Measurements from ENCODE around the gene ASCL3. TPM values are rescaled to one million over a fixed set of nuclear protein-coding genes. Genes with fewer than 3 reads are reported as not detected.
"Not testable (repeated sequence)": the region's sequence is repeated elsewhere in the genome, so short reads cannot be mapped to it uniquely, and the experiment has no call there.

The ASCL3 gene
- not detected for total RNA-seq

DNA sequence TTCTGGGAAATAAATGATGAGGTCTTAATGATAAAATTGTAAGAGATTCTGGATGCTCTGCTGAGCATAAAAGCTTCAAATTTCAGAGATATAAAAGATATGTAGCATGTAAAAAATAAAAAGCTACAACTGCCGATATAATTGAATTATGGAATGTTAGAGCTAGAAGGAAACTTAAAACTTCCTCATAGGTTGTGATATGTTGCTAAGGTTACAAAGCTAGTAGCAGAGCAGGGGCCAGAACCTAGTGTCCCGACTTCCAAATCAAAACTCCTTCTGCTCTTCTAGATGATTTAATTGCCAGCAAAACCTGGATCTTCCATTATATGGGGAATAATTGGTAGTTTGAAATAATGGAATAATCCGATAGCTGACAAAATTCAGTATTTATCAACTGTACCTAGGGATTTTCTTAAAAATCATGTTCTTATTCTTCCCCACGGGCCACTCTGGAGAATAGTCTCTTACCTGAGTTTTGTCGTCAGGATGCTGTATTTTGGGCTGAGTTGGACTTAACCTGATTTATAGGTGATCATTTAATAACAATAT, at the start of gene ASCL3:
Gene ASCL3 (minus strand): TSS at position 499 of the 549 bp plus-strand sequence. CDS start 4,855 bp downstream, outside the sequence.
- Mint-ChIP-seq H3K4me3 (no peak within 1 kb of the TSS), H3K9me3 (no peaks in the 10 kb centered on the region), H3K27me3 (peaks cover 23% of the 10 kb centered on the region), H3K36me3 (peaks cover 7% of the 10 kb centered on the region), H3K27ac (no peak within 1 kb of the TSS), H3K4me1 (no peaks in the 10 kb centered on the region)
- DNase-seq, result no peak
- ATAC-seq (ENCODE audit: low read depth), result no peak
- POLR2A ChIA-PET, result no interaction called here

DNA sequence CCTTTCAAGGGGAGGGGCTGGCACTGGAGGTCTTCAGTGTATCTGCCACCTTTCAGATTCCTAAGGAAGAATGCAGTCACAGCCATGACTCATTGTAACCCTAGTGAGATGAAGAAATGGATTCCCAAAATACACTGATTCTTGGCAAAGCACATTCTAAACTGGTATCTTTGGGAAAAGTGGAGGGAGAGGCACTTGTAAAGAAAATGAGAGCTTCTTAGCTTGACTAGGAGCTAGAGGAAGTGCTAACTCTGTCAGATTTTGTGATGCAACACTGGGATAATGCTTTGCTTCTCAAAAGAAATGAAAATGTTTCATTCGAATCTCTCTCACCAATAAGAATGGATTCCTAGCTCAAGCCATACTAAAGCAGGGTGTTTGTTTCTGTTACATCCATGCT, 46.6 kb upstream of the ASCL3 start:
- peaks cover 22% of the 10 kb centered on the region for H3K27me3 Mint-ChIP-seq
- H3K36me3 Mint-ChIP-seq, result no peaks in the 10 kb centered on the region
- H3K27ac Mint-ChIP-seq, result no peak overlapping the region
- H3K4me1 Mint-ChIP-seq, result peaks cover 7% of the 10 kb centered on the region
- POLR2A ChIA-PET, result no interaction called here
- H3K4me3 Mint-ChIP-seq, result no peak overlapping the region
- H3K9me3 Mint-ChIP-seq, result no peaks in the 10 kb centered on the region
- DNase-seq (no peak), ATAC-seq (ENCODE audit: low read depth) (no peak)

DNA sequence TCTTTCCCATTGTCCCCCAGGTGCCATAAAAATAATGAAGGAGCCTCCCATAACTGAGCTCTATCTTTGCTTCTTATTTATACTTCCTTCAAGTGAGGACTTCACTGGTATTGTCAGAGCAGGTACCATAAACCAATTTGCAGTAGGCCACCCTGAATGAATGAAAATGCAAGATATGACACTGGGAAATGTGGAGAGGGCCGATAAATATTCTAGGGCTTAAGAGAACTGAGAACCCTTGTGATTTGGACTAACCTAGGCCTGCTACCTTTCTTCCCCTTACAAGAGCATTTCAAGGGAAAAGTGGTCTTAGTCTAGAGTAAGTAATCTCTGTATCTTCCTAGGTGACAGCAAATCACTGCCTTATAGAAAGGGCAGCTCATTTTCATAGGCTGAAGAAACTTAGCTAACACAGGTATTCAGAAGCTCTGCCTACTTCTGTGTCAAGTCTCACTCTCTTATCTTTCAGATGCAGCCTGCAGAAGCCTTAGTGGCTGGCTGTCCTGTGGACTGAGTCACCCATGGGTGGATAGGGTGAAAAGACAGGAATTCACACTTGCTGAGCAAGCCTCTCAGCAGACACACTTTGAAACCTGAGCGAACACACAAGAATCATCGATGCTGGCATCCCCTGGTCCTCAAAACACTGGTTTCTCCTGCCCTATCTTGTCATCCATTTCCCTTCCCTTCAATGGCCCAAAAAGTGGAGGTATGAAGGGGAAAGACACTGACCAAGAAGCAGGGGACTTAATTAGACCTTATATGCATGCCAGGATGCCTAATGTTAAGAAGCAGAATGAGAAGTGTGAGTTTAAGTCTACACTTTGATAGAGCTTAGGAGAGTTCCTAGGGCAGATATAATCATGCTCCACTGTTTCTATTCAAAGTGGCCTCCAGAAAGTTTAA, 45.8 kb upstream of the ASCL3 start:
- Mint-ChIP-seq H3K9me3 (no peaks in the 10 kb centered on the region), H3K27me3 (peaks cover 22% of the 10 kb centered on the region)
- POLR2A ChIA-PET, result no interaction called here

DNA sequence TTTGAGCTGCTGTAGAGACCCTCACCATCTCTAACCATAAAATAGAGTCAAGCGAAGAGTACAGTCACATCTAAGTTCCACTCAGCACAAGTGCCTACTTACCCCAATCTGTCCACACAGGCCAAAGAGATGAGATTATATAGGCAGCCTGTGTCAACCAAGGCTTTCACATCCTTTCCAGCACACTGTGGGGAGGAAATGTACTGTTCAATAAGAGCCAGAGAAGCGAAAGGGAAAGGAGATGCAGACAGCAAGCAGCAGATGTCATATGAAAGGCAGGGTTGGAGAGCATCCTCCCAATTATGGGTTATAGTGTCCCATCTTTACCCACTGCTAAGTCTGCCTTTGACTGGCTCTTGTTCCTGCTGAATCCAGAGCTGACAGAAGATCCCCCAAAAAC, 44.6 kb upstream of the ASCL3 start:
- no peak overlapping the region for H3K27ac Mint-ChIP-seq
- no peak for DNase-seq
- peak; percentile 86 for ATAC-seq (ENCODE audit: low read depth)

More for the DNA sequence above, 45.8 kb upstream of the ASCL3 start:
- Mint-ChIP-seq H3K4me1 (peaks cover 7% of the 10 kb centered on the region), H3K4me3 (no peak overlapping the region), H3K36me3 (no peaks in the 10 kb centered on the region), H3K27ac (no peak overlapping the region)
- ATAC-seq (ENCODE audit: low read depth) (no peak), DNase-seq (no peak)

GRCh38 chr11:8986772-8987171, 44.0 kb upstream of the ASCL3 start:
- POLR2A ChIA-PET; ATAC-seq (ENCODE audit: low read depth); H3K9me3 Mint-ChIP-seq; DNase-seq; H3K36me3 Mint-ChIP-seq; H3K27ac Mint-ChIP-seq; H3K4me3 Mint-ChIP-seq; H3K4me1 Mint-ChIP-seq: not testable (repeated sequence)
- H3K27me3 Mint-ChIP-seq, result peaks cover 16% of the 10 kb centered on the region

More for the DNA sequence above, 44.6 kb upstream of the ASCL3 start:
- peaks cover 7% of the 10 kb centered on the region for H3K4me1 Mint-ChIP-seq
- POLR2A ChIA-PET, result no interaction called here
- no peaks in the 10 kb centered on the region for H3K9me3 Mint-ChIP-seq
- no peak overlapping the region for H3K4me3 Mint-ChIP-seq
- no peaks in the 10 kb centered on the region for H3K36me3 Mint-ChIP-seq
- peaks cover 22% of the 10 kb centered on the region for H3K27me3 Mint-ChIP-seq

- no peaks in the 10 kb centered on the region for H3K9me3 Mint-ChIP-seq
- peaks cover 7% of the 10 kb centered on the region for H3K4me1 Mint-ChIP-seq
- H3K27ac Mint-ChIP-seq, result no peak overlapping the region
- no peak overlapping the region for H3K4me3 Mint-ChIP-seq
- H3K27me3 Mint-ChIP-seq, result peaks cover 13% of the 10 kb centered on the region
- ATAC-seq (ENCODE audit: low read depth) (no peak), DNase-seq (no peak)
- POLR2A ChIA-PET, result interaction anchor here (0.6 kb wide), 1 partner anchor 207 kb away, joined by 5 read pairs; no protein-coding TSS in a partner anchor
- H3K36me3 Mint-ChIP-seq, result no peaks in the 10 kb centered on the region
Measured at GRCh38 chr11:8985462-8985861, 42.6 kb upstream of the ASCL3 start.

- POLR2A ChIA-PET, result no interaction called here
- H3K4me3 Mint-ChIP-seq, result no peak overlapping the region
- no peaks in the 10 kb centered on the region for H3K9me3 Mint-ChIP-seq
- peaks cover 7% of the 10 kb centered on the region for H3K4me1 Mint-ChIP-seq
- H3K36me3 Mint-ChIP-seq, result no peaks in the 10 kb centered on the region
- peaks cover 7% of the 10 kb centered on the region for H3K27me3 Mint-ChIP-seq
- DNase-seq (no peak), ATAC-seq (ENCODE audit: low read depth) (no peak)
- H3K27ac Mint-ChIP-seq, result no peak overlapping the region
Measured at GRCh38 chr11:8983552-8983951, 40.7 kb upstream of the ASCL3 start.

GRCh38 chr11:8980485-8980884, 37.7 kb upstream of the ASCL3 start:
- no peak overlapping the region for H3K27ac Mint-ChIP-seq
- POLR2A ChIA-PET, result no interaction called here

GRCh38 chr11:8979365-8979764, 36.5 kb upstream of the ASCL3 start:
- H3K36me3 Mint-ChIP-seq; DNase-seq; H3K9me3 Mint-ChIP-seq; H3K27me3 Mint-ChIP-seq; POLR2A ChIA-PET; H3K4me3 Mint-ChIP-seq; H3K27ac Mint-ChIP-seq; ATAC-seq (ENCODE audit: low read depth); H3K4me1 Mint-ChIP-seq: not testable (repeated sequence)

More at GRCh38 chr11:8980485-8980884, 37.7 kb upstream of the ASCL3 start:
- Mint-ChIP-seq H3K27me3 (peaks cover 7% of the 10 kb centered on the region), H3K9me3 (no peaks in the 10 kb centered on the region), H3K4me3 (no peak overlapping the region), H3K4me1 (no peaks in the 10 kb centered on the region), H3K36me3 (no peaks in the 10 kb centered on the region)
- ATAC-seq (ENCODE audit: low read depth) (no peak), DNase-seq (no peak)

- Mint-ChIP-seq H3K27me3 (no peaks in the 10 kb centered on the region), H3K4me3 (no peak overlapping the region), H3K36me3 (no peaks in the 10 kb centered on the region), H3K9me3 (no peaks in the 10 kb centered on the region), H3K4me1 (no peaks in the 10 kb centered on the region), H3K27ac (no peak overlapping the region)
- DNase-seq (no peak), ATAC-seq (ENCODE audit: low read depth) (no peak)
- POLR2A ChIA-PET, result no interaction called here
Measured at GRCh38 chr11:8973121-8973520, 30.3 kb upstream of the ASCL3 start.

- H3K27ac Mint-ChIP-seq, result no peak overlapping the region
- POLR2A ChIA-PET, result no interaction called here
- no peak overlapping the region for H3K4me3 Mint-ChIP-seq
- no peaks in the 10 kb centered on the region for H3K36me3 Mint-ChIP-seq
- H3K9me3 Mint-ChIP-seq, result no peaks in the 10 kb centered on the region
- no peaks in the 10 kb centered on the region for H3K4me1 Mint-ChIP-seq
- no peaks in the 10 kb centered on the region for H3K27me3 Mint-ChIP-seq
- ATAC-seq (ENCODE audit: low read depth), result no peak
- DNase-seq, result no peak
Measured at GRCh38 chr11:8971924-8972316, 29.1 kb upstream of the ASCL3 start.

GRCh38 chr11:8971196-8971923, 28.5 kb upstream of the ASCL3 start:
- H3K36me3 Mint-ChIP-seq, result no peaks in the 10 kb centered on the region
- no peak overlapping the region for H3K4me3 Mint-ChIP-seq
- peaks cover 2% of the 10 kb centered on the region for H3K4me1 Mint-ChIP-seq
- POLR2A ChIA-PET, result no interaction called here
- ATAC-seq (ENCODE audit: low read depth) (no peak), DNase-seq (no peak)
- no peaks in the 10 kb centered on the region for H3K27me3 Mint-ChIP-seq
- no peak overlapping the region for H3K27ac Mint-ChIP-seq
- no peaks in the 10 kb centered on the region for H3K9me3 Mint-ChIP-seq

GRCh38 chr11:8967184-8967583, 24.4 kb upstream of the ASCL3 start:
- ATAC-seq (ENCODE audit: low read depth) (no peak), DNase-seq (no peak)
- H3K36me3 Mint-ChIP-seq, result no peaks in the 10 kb centered on the region
- H3K27ac Mint-ChIP-seq, result no peak overlapping the region
- POLR2A ChIA-PET, result no interaction called here
- H3K27me3 Mint-ChIP-seq, result no peaks in the 10 kb centered on the region
- H3K4me3 Mint-ChIP-seq, result no peak overlapping the region
- H3K9me3 Mint-ChIP-seq, result no peaks in the 10 kb centered on the region
- peaks cover 16% of the 10 kb centered on the region for H3K4me1 Mint-ChIP-seq

Data from activated naive CD8-positive, alpha-beta T cell treated with anti-CD3 and anti-CD28 coated beads, Interleukin-2, amount 10 ng/mL, durations not matched to agents 7 days and 5 days (primary cell).